ENCODE measurements around the gene GTPBP3. TPM values are rescaled to one million over a fixed set of nuclear protein-coding genes. Genes with fewer than 3 reads are reported as not detected.

GTPBP3 gene
- total and polyA plus RNA-seq, 9 of the 15 experiments (the other 6 are each of a cell fraction or from before 2014, with no cell fraction given): 4.9 to 124 (median 22.6) TPM

DNA sequence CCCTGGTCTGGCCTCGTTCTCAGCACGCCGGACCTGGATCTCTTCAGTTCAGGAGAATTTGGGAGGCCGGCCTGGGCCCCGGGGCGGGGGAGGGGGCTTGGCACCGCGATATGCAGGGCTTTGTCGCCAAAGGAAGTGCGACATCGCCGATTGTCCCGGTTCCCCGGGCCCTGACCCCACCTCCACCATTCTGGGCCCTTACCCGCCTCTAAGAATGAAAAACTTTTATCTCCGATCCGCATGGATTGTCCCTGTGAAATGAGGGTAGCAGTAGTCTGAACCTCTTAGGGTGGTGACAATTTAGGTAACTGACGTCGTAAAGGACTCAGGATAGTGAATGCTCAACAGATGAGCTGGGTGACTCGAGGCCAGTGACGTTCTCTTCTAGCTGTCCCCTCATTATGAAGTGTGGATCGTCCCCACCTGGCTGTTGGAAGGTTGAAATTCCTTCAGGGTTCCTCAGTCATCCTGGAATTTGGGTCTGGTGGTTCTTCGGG is 27.3 kb upstream of the GTPBP3 start (continued):
- TF ChIP-seq, protein P1, sequence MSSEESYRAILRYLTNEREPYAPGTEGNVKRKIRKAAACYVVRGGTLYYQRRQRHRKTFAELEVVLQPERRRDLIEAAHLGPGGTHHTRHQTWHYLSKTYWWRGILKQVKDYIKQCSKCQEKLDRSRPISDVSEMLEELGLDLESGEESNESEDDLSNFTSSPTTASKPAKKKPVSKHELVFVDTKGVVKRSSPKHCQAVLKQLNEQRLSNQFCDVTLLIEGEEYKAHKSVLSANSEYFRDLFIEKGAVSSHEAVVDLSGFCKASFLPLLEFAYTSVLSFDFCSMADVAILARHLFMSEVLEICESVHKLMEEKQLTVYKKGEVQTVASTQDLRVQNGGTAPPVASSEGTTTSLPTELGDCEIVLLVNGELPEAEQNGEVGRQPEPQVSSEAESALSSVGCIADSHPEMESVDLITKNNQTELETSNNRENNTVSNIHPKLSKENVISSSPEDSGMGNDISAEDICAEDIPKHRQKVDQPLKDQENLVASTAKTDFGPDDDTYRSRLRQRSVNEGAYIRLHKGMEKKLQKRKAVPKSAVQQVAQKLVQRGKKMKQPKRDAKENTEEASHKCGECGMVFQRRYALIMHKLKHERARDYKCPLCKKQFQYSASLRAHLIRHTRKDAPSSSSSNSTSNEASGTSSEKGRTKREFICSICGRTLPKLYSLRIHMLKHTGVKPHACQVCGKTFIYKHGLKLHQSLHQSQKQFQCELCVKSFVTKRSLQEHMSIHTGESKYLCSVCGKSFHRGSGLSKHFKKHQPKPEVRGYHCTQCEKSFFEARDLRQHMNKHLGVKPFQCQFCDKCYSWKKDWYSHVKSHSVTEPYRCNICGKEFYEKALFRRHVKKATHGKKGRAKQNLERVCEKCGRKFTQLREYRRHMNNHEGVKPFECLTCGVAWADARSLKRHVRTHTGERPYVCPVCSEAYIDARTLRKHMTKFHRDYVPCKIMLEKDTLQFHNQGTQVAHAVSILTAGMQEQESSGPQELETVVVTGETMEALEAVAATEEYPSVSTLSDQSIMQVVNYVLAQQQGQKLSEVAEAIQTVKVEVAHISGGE (CRISPR knock-in tag; IDR thresholded peaks at IDR 0.05): peak in 2 of 3 experiments; percentile 79 to 97; a peak in 4 of 6 replicates
- TF ChIP-seq, protein P2, sequence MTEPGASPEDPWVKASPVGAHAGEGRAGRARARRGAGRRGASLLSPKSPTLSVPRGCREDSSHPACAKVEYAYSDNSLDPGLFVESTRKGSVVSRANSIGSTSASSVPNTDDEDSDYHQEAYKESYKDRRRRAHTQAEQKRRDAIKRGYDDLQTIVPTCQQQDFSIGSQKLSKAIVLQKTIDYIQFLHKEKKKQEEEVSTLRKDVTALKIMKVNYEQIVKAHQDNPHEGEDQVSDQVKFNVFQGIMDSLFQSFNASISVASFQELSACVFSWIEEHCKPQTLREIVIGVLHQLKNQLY (CRISPR knock-in tag; conservative IDR thresholded peaks at IDR 0.05): no peak
- no peak for TF ChIP-seq LARP7 (IDR thresholded peaks at IDR 0.05)
- no peak for TF ChIP-seq LCOR (CRISPR knock-in tag; IDR thresholded peaks at IDR 0.05)
- no peak for TF ChIP-seq NFE2L1 (tag; IDR thresholded peaks at IDR 0.05; ENCODE audit: borderline replicate concordance, low read depth)
- 0 out of 2 replicates have a peak, but pooled peaks have one; percentile 31 for TF ChIP-seq ZNF232 (CRISPR knock-in tag; IDR thresholded peaks at IDR 0.05)
- TF ChIP-seq PHF21A (IDR thresholded peaks at IDR 0.05; ENCODE audit: borderline replicate concordance, low read depth): no peak
- no peak for TF ChIP-seq MCM2 (IDR thresholded peaks at IDR 0.05; ENCODE audit: low read depth)
- peak; percentile 11; the same call in 1 of the 2 replicates for TF ChIP-seq SIN3B (IDR thresholded peaks at IDR 0.05; ENCODE audit: low read depth)
- TF ChIP-seq, protein P3, sequence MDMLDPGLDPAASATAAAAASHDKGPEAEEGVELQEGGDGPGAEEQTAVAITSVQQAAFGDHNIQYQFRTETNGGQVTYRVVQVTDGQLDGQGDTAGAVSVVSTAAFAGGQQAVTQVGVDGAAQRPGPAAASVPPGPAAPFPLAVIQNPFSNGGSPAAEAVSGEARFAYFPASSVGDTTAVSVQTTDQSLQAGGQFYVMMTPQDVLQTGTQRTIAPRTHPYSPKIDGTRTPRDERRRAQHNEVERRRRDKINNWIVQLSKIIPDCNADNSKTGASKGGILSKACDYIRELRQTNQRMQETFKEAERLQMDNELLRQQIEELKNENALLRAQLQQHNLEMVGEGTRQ (CRISPR knock-in tag; IDR thresholded peaks at IDR 0.05): no peak
- TF ChIP-seq SMARCA4 (IDR thresholded peaks at IDR 0.05): no peak
- TF ChIP-seq, protein P4, sequence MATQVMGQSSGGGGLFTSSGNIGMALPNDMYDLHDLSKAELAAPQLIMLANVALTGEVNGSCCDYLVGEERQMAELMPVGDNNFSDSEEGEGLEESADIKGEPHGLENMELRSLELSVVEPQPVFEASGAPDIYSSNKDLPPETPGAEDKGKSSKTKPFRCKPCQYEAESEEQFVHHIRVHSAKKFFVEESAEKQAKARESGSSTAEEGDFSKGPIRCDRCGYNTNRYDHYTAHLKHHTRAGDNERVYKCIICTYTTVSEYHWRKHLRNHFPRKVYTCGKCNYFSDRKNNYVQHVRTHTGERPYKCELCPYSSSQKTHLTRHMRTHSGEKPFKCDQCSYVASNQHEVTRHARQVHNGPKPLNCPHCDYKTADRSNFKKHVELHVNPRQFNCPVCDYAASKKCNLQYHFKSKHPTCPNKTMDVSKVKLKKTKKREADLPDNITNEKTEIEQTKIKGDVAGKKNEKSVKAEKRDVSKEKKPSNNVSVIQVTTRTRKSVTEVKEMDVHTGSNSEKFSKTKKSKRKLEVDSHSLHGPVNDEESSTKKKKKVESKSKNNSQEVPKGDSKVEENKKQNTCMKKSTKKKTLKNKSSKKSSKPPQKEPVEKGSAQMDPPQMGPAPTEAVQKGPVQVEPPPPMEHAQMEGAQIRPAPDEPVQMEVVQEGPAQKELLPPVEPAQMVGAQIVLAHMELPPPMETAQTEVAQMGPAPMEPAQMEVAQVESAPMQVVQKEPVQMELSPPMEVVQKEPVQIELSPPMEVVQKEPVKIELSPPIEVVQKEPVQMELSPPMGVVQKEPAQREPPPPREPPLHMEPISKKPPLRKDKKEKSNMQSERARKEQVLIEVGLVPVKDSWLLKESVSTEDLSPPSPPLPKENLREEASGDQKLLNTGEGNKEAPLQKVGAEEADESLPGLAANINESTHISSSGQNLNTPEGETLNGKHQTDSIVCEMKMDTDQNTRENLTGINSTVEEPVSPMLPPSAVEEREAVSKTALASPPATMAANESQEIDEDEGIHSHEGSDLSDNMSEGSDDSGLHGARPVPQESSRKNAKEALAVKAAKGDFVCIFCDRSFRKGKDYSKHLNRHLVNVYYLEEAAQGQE (IDR thresholded peaks at IDR 0.05; ENCODE audit: borderline replicate concordance): no peak
- TF ChIP-seq, protein P4 (CRISPR knock-in tag; IDR thresholded peaks at IDR 0.05; ENCODE audit: low read depth): no peak
- TF ChIP-seq HCFC1 (IDR thresholded peaks at IDR 0.05; ENCODE audit: low read depth, low read length): peak; percentile 32
- no peak; the same call in 1 of the 2 replicates for TF ChIP-seq ATF1 (CRISPR knock-in tag; IDR thresholded peaks at IDR 0.05)
- TF ChIP-seq ATF1 (tag; IDR thresholded peaks at IDR 0.05): peak; percentile 44; the same call in 1 of the 2 replicates
